ENCODE results near the gene INHBA.

- TF ChIP-seq CTCF (IDR thresholded peaks at IDR 0.05; ENCODE audit: low read length) (no peak), EZH2 (IDR thresholded peaks at IDR 0.05; ENCODE audit: borderline replicate concordance, low read length) (no peak)
Measured at GRCh38 chr7:41732843-41733306, 30.0 kb upstream of the INHBA start.
